GM13977 (cell line): ENCODE results near the gene RELL1.

ENCODE experiments used
- DNase-seq: peaks from one replicate; pipeline ENCODE4 v3.0.0; 2012; ENCODE audit warnings: low spot score
- in situ Hi-C: fragments of 300-500 bp; cut with MboI; formaldehyde crosslinking; loops from one replicate; pipeline ENCODE4 v1.12.0; 2022; ENCODE audit warnings: low sequenced_read_pairs, low pct_unique_long_range_greater_than_20kb, mixed read lengths, inconsistent platforms; ENCODE audit not compliant: unreplicated experiment
- TF ChIP-seq, protein P1 (sequence below): IDR thresholded peaks from 2 replicates; pipeline ENCODE4 v1.5.1; 2012; ENCODE audit warnings: mild to moderate bottlenecking, control low read depth; ENCODE audit not compliant: insufficient read depth; ENCODE audit errors: extremely low read depth, missing control alignments

Gene RELL1

DNA sequence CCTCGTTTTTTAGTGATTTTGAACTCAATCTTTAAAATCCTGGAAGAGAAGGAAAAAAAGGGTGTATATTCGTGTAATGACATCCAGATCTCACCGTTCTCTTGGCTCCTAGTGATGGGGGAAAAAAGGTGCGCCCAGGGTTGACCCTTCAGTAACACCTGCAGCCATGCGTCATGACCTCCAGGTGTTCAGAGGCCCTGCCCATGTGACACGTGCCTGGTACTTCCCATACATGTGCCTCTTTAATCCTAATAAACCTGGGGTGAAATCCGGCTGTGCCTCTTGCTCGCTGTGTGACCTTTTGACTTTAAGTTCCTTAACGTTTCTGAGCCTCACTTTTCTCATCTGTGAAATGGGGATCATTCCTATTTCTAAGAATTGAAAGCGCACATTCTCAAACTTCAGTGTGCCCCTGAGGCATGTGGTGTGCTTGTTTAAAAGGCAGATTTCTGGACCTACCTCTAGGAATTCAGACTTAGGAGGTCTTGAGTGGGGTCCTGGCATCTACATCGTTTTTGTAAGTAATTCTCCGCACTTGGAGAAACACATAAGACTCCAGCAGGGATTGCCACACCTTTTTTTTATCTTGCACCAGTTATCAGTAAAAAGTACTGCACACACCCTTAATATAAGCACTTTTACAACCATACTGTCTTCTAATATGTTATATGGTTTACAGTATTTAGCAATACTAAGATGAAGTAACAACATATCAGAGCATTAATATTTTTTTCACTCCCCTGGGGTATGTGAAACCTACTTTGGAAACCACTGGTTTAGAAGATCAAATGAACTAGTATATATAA is 90.1 kb downstream of the RELL1 start:
- in situ Hi-C loops, result loop anchor here (10.0 kb wide), 1 partner anchor 179 kb away; no protein-coding TSS in a partner anchor
- no peak for DNase-seq
- TF ChIP-seq, protein P1, sequence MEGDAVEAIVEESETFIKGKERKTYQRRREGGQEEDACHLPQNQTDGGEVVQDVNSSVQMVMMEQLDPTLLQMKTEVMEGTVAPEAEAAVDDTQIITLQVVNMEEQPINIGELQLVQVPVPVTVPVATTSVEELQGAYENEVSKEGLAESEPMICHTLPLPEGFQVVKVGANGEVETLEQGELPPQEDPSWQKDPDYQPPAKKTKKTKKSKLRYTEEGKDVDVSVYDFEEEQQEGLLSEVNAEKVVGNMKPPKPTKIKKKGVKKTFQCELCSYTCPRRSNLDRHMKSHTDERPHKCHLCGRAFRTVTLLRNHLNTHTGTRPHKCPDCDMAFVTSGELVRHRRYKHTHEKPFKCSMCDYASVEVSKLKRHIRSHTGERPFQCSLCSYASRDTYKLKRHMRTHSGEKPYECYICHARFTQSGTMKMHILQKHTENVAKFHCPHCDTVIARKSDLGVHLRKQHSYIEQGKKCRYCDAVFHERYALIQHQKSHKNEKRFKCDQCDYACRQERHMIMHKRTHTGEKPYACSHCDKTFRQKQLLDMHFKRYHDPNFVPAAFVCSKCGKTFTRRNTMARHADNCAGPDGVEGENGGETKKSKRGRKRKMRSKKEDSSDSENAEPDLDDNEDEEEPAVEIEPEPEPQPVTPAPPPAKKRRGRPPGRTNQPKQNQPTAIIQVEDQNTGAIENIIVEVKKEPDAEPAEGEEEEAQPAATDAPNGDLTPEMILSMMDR, result no peak

DNA sequence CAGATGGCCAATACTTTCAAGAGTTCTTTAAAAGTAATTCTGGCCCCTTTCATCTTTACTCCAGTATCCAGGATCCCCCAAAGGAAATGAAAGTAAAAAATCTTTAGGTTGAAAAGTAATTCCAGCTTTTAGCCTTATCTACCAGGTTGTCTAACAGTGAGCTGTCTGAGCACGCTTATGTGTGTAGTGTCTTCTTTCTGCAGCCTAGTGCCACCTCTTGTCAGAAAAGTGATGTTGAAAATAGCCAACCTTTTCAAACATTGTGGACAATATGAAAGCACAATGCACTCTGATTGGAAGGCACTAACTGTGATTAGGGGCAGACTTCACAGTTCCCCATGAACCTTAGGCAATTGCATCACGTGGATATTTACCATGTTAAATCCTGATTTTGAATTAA is 92.1 kb downstream of the RELL1 start:
- no peak for DNase-seq
- in situ Hi-C loops, result loop anchor here (10.0 kb wide), 1 partner anchor 181 kb away; no protein-coding TSS in a partner anchor
- TF ChIP-seq, protein P1, result no peak

DNA sequence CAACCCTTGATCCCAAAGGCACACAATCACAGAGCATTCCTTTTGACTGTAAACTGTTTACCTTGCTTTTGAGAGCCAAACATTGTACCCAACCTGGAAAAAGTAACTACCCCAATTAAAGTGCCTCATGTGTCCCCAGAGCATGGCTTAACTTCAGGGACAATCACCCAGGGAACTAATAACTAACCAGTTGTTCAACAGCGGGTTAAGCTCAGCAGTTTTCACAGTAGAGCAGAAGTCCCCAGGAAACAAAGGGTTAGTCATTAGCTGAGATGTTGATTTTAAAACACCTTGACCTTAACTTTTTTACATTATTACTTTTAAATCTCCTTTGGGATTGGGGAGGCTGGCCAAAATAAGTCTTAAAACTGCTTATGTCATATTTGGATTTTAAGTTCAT is 94.8 kb downstream of the RELL1 start:
- in situ Hi-C loops, result loop anchor here (10.0 kb wide), 1 partner anchor 183 kb away; no protein-coding TSS in a partner anchor
- DNase-seq, result no peak
- TF ChIP-seq, protein P1, result no peak

DNA sequence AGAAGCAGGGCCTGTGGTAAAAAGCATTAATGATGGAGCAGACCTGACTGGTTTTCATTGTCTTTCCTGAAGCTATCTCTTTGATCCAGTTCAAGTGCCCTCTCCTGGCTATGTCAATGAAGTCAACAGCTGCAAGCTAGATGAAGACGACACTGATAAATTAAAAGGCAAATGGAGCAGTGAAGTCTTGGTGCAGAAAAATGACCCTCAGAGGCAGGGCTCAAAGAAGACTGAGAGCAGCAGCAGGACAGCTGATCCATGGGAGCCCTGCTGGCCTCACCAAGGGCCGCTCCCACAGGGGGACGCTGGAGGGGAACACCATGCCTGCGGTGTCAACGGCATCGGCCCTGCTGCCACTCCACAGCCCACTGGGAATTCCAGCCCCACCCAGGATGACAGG is 96.2 kb downstream of the RELL1 start:
- TF ChIP-seq, protein P1, result no peak
- no peak for DNase-seq
- in situ Hi-C loops, result loop anchor here (10.0 kb wide), 1 partner anchor 185 kb away; no protein-coding TSS in a partner anchor

DNA sequence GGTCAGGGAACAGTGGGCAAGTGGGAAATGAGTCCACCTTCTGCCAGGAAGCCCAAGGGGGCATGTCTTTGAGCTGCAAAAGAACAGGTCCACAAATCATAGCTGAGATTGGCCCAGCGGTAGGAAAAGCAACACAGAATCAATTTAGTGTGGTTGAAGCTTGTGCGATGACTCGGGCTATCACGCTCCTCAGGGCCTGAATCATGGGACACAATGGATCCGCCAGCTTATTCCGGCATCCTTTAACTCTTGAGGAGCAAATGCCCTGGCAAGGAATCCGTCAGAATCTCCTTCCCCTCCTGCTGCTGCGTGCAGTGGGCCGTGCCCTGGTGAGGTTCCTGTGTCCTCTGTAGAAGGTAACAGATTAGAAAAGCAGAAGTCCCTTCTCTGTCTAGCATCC is 98.0 kb downstream of the RELL1 start:
- TF ChIP-seq, protein P1, result no peak
- in situ Hi-C loops, result no loop called here

DNA sequence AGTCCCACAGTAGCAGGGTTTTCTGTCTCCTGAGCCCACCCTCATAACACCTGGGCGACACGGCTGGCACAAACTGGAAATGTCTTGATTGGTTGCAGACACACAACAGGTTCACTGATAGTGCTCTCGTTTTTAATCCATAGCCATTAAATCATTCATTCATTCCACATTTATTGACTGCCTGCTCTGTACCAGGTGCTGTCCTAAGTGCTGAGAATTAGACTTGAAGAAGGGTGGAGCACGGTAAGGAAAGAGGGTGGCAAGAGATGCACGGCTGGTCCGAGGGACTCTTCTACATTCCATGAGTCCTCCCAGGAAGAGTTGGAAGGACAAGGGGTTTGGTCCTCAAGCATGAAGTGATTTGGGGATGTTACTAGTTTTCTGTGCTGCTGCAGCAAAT is 100.0 kb downstream of the RELL1 start:
- DNase-seq, result no peak
- TF ChIP-seq, protein P1, result no peak
- in situ Hi-C loops, result no loop called here

More for the DNA sequence above, 98.0 kb downstream of the RELL1 start:
- DNase-seq, result no peak
